ENCODE data around the gene BRS3. TPM values are rescaled to one million over a fixed set of nuclear protein-coding genes. Genes with fewer than 3 reads are reported as not detected.

The BRS3 gene
- total RNA-seq, 1 donor from 2014 or later: not detected

DNA sequence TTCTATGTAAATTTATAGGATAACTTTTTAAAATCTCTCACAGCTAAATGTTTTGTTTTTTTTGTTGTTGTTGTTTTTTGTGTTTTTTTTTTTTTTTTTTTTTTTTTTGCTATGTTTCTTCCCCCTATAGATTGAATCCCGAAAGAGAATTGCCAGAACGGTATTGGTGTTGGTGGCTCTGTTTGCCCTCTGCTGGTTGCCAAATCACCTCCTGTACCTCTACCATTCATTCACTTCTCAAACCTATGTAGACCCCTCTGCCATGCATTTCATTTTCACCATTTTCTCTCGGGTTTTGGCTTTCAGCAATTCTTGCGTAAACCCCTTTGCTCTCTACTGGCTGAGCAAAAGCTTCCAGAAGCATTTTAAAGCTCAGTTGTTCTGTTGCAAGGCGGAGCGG lies 4.1 kb downstream of the BRS3 start:
- Mint-ChIP-seq H3K4me1 (ENCODE audit: low read depth) (no peaks in the 10 kb centered on the region), H3K27ac (ENCODE audit: unreplicated experiment) (no peak overlapping the region), H3K36me3 (ENCODE audit: low read depth) (no peaks in the 10 kb centered on the region), H3K27me3 (ENCODE audit: low read depth) (peaks cover 30% of the 10 kb centered on the region), H3K4me3 (ENCODE audit: unreplicated experiment) (no peak overlapping the region), H3K9me3 (ENCODE audit: low read depth) (no peaks in the 10 kb centered on the region)
- no peak for DNase-seq (ENCODE audit: low spot score)
- TF ChIP-seq, protein P1, sequence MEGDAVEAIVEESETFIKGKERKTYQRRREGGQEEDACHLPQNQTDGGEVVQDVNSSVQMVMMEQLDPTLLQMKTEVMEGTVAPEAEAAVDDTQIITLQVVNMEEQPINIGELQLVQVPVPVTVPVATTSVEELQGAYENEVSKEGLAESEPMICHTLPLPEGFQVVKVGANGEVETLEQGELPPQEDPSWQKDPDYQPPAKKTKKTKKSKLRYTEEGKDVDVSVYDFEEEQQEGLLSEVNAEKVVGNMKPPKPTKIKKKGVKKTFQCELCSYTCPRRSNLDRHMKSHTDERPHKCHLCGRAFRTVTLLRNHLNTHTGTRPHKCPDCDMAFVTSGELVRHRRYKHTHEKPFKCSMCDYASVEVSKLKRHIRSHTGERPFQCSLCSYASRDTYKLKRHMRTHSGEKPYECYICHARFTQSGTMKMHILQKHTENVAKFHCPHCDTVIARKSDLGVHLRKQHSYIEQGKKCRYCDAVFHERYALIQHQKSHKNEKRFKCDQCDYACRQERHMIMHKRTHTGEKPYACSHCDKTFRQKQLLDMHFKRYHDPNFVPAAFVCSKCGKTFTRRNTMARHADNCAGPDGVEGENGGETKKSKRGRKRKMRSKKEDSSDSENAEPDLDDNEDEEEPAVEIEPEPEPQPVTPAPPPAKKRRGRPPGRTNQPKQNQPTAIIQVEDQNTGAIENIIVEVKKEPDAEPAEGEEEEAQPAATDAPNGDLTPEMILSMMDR (IDR thresholded peaks at IDR 0.05): no peak

DNA sequence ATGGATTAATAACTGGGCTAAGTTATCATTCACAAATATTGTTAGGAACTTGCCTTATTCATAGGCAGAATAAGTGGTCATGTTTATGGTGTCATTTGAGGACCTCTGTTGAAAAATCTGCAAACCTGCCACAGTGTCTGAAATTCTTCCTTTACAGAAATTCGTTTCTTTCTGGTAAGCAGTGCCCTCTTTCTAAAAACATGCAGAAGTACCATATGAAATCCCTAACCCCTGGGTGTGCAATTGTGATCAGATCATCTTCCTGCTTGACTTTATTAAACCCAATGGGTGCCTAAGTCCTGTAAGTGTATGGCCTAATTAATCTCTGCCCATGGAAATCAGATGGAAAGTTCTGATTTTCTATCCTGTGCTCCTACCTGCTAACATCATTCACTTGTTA lies 5.3 kb downstream of the BRS3 start:
- Mint-ChIP-seq H3K27me3 (ENCODE audit: low read depth) (peaks cover 26% of the 10 kb centered on the region), H3K4me1 (ENCODE audit: low read depth) (peaks cover under 1% of the 10 kb centered on the region), H3K4me3 (ENCODE audit: unreplicated experiment) (no peak overlapping the region), H3K27ac (ENCODE audit: unreplicated experiment) (no peak overlapping the region), H3K9me3 (ENCODE audit: low read depth) (no peaks in the 10 kb centered on the region), H3K36me3 (ENCODE audit: low read depth) (no peaks in the 10 kb centered on the region)
- TF ChIP-seq, protein P1 (IDR thresholded peaks at IDR 0.05): peak; percentile 24
- no peak for DNase-seq (ENCODE audit: low spot score)

DNA sequence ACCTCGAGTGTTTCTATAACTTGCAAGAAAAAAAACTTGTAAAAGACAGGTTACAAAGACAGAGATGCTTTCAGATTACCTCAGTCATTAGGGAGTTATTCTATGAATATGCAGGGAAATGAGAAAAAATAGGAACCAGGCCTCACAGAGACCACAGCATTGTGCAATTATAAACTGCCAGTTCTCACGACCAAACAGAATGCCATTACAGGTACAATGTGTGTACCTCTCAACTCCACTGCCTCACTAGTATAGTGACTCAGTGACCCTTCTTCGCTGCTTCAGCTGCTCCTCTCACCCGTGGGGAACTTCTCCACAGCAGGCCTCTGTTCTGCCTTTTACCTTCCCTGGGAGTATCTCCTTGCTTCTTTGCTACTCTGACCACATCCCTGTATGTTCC lies 7.3 kb downstream of the BRS3 start:
- Mint-ChIP-seq H3K36me3 (ENCODE audit: low read depth) (no peaks in the 10 kb centered on the region), H3K4me3 (ENCODE audit: unreplicated experiment) (no peak overlapping the region), H3K4me1 (ENCODE audit: low read depth) (peaks cover 16% of the 10 kb centered on the region), H3K27me3 (ENCODE audit: low read depth) (peaks cover 8% of the 10 kb centered on the region), H3K27ac (ENCODE audit: unreplicated experiment) (no peak overlapping the region), H3K9me3 (ENCODE audit: low read depth) (no peaks in the 10 kb centered on the region)
- no peak for DNase-seq (ENCODE audit: low spot score)
- TF ChIP-seq, protein P1 (IDR thresholded peaks at IDR 0.05): no peak

GRCh38 chrX:136496186-136496763 lies 8.5 kb downstream of the BRS3 start:
- Mint-ChIP-seq H3K4me1 (ENCODE audit: low read depth) (peaks cover 16% of the 10 kb centered on the region), H3K9me3 (ENCODE audit: low read depth) (no peaks in the 10 kb centered on the region), H3K27me3 (ENCODE audit: low read depth) (no peaks in the 10 kb centered on the region), H3K4me3 (ENCODE audit: unreplicated experiment) (peak overlapping the region; percentile 86), H3K36me3 (ENCODE audit: low read depth) (no peaks in the 10 kb centered on the region), H3K27ac (ENCODE audit: unreplicated experiment) (peak overlapping the region; percentile 97)
- no peak for DNase-seq (ENCODE audit: low spot score)
- TF ChIP-seq, protein P1 (IDR thresholded peaks at IDR 0.05): no peak

DNA sequence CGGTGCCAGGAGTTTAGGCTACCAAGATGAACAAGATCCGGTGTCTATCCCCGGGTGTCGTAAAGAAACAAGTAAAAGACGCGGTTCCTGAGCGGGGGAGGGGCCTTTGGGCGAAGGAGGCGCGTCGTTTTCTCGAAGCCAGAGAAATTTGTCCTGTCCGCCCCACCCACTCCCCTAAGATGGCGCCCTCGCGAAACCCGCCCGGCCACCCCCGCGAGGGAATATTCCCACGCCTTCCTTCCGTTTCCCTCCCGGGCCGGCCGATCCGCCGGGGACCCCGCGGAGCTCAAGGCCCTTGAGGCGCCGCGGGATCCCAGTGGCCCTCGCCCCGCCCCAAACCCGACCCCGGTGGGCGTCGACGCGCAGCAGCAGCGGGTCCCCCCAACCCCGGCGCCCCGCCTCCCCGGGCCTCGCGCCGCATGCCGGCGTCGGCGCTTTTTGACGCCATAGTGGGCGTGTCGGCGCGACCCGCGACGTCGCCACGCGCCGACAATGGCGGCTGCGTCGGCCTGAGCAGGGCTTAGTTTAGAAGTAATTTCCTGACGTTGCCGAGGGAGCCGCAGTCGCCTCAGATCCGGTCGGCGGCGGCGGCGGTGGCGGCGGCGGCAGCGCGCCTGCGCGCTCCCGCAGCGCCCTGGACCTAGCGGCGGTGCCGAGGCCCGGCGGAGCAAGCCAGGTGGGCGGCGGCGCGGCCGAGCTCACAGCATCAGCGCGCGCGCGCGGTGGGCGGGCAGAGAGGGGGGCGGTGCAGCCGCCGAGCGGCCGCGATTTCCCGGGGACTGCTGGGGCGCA lies 9.2 kb downstream of the BRS3 start:
- peak overlapping the region; percentile 97 for H3K27ac Mint-ChIP-seq (ENCODE audit: unreplicated experiment)
- peak overlapping the region; percentile 88 for H3K4me3 Mint-ChIP-seq (ENCODE audit: unreplicated experiment)
- H3K27me3 Mint-ChIP-seq (ENCODE audit: low read depth): no peaks in the 10 kb centered on the region
- no peaks in the 10 kb centered on the region for H3K9me3 Mint-ChIP-seq (ENCODE audit: low read depth)
- H3K4me1 Mint-ChIP-seq (ENCODE audit: low read depth): peaks cover 16% of the 10 kb centered on the region
- no peak for DNase-seq (ENCODE audit: low spot score)
- TF ChIP-seq, protein P1 (IDR thresholded peaks at IDR 0.05): no peak
- H3K36me3 Mint-ChIP-seq (ENCODE audit: low read depth): no peaks in the 10 kb centered on the region
